A549 (cell line): Measurements from ENCODE around the gene MORF4L2.

Experiments
- CEBPB ChIP-seq, 2 experiments: fragments of >200 bp in 1 of 2; sonication (Bioruptor Twin) in 1 of 2; formaldehyde crosslinking in 1 of 2; IDR thresholded peaks; 2 replicates each; pipeline ENCODE4 v1.6.1; 2012 to 2016
- CTCF ChIP-seq: fragments of >200 bp; sonication (Bioruptor Twin); formaldehyde crosslinking; IDR thresholded peaks from 3 replicates; pipeline ENCODE4 v1.5.1; 2016
- EP300 ChIP-seq, 2 experiments: fragments of >200 bp; sonication (Bioruptor Twin); formaldehyde crosslinking; IDR thresholded peaks; 2 replicates in 1 of 2; 3 replicates in 1 of 2; pipeline ENCODE4 v1.6.1; 2016 to 2017
- MYC ChIP-seq: IDR thresholded peaks from 2 replicates; pipeline ENCODE4 v1.6.1; 2012; ENCODE audit warnings: mild to moderate bottlenecking, inconsistent platforms, low read length, improper control_type of control experiment, borderline replicate concordance
- POLR2A ChIP-seq: IDR thresholded peaks from 2 replicates; pipeline ENCODE4 v1.6.1; 2012; ENCODE audit warnings: mild to moderate bottlenecking, low read length
- RAD21 ChIP-seq, 2 experiments: fragments of >200 bp in 1 of 2; sonication (Bioruptor Twin) in 1 of 2; formaldehyde crosslinking in 1 of 2; IDR thresholded peaks in 1 of 2; conservative IDR thresholded peaks in 1 of 2; 2 replicates in 1 of 2; 3 replicates in 1 of 2; pipeline ENCODE4 v1.6.1; 2012 to 2018; ENCODE audit warnings: inconsistent platforms in 1 of 2
- RCOR1 ChIP-seq: fragments of 150-350 bp; IDR thresholded peaks from 2 replicates; pipeline ENCODE4 v1.6.1; 2014; ENCODE audit warnings: antibody characterized with exemption, low read length, low read depth
- REST ChIP-seq: fragments of 200-600 bp; sonication (generic); IDR thresholded peaks from 2 replicates; pipeline ENCODE4 v1.6.1; 2016; ENCODE audit warnings: antibody characterized with exemption, mild to moderate bottlenecking, moderate library complexity
- TP53 ChIP-seq: fragments of 250-450 bp; sonication (Bioruptor Pico); IDR thresholded peaks from 2 replicates; pipeline ENCODE4 v1.5.0; 2021; ENCODE audit warnings: mild to moderate bottlenecking, moderate library complexity

- TF ChIP-seq MYC: no peak
- TF ChIP-seq RCOR1: no peak
- TF ChIP-seq EP300 (IDR thresholded peaks at IDR 0.05): no peak
- no peak for TF ChIP-seq REST
- TF ChIP-seq POLR2A: no peak
- TF ChIP-seq CTCF: no peak
- no peak for TF ChIP-seq CEBPB (IDR thresholded peaks at IDR 0.05)
- TF ChIP-seq RAD21 (conservative IDR thresholded peaks at IDR 0.05 in 1 of 2, IDR thresholded peaks at IDR 0.05 in 1 of 2): no peak
- no peak for TF ChIP-seq TP53 (CRISPR knock-in tag)
Observed at GRCh38 chrX:103628386-103629317, 57.8 kb downstream of the MORF4L2 start, which contains the start of gene TCEAL1.
